Neutrophil (primary cell): Measurements from ENCODE around the gene SORL1-AS1.
"Not testable (repeated sequence)": the region's sequence is repeated elsewhere in the genome, so short reads cannot be mapped to it uniquely, and the experiment has no call there.

Source experiments
- H3K27ac ChIP-seq: fragments of 200-600 bp; sonication (generic); 2 replicates; pipeline ENCODE4 v1.5.1; 2016; ENCODE audit warnings: mild to moderate bottlenecking, moderate library complexity
- H3K27me3 ChIP-seq: fragments of 200-600 bp; sonication (generic); 2 replicates; pipeline ENCODE4 v1.6.0; 2016; ENCODE audit warnings: mild to moderate bottlenecking
- H3K36me3 ChIP-seq: fragments of 200-600 bp; sonication (generic); 2 replicates; pipeline ENCODE4 v1.5.1; 2017
- H3K4me1 ChIP-seq, 2 experiments: fragments of 200-600 bp in 1 of 2; sonication (generic) in 1 of 2; 1 replicate in 1 of 2; 2 replicates in 1 of 2; pipeline versions ENCODE4 v1.5.1 to v1.6.1; 2013 to 2016; ENCODE audit warnings: low read depth in 1 of 2, low read length in 1 of 2, mild to moderate bottlenecking in 1 of 2, moderate library complexity in 1 of 2; ENCODE audit not compliant: control insufficient read depth in 1 of 2, insufficient read depth in 1 of 2
- H3K4me3 ChIP-seq, 2 experiments: fragments of 200-600 bp in 1 of 2; sonication (generic) in 1 of 2; 1 replicate in 1 of 2; 2 replicates in 1 of 2; pipeline ENCODE4 v1.5.1; 2013 to 2016; ENCODE audit warnings: low read depth in 1 of 2, low read length in 1 of 2, mild to moderate bottlenecking in 1 of 2, moderate library complexity in 1 of 2
- H3K9me3 ChIP-seq: fragments of 200-600 bp; sonication (generic); 2 replicates; pipeline ENCODE4 v1.5.1; 2016
- CTCF ChIP-seq: fragments of 200-600 bp; sonication (generic); IDR thresholded peaks from 2 replicates; pipeline ENCODE4 v1.5.1; 2016; ENCODE audit warnings: antibody characterized with exemption

SORL1-AS1 gene

GRCh38 chr11:121412000-121412587, 40.7 kb downstream of the SORL1-AS1 start:
- Histone ChIP-seq H3K36me3 (no peaks in the 10 kb centered on the region), H3K27me3 (no peaks in the 10 kb centered on the region), H3K4me3 (no peak overlapping the region), H3K9me3 (no peaks in the 10 kb centered on the region), H3K4me1 (peaks cover 38 to 42% of the 10 kb centered on the region in 2 experiments), H3K27ac (no peak overlapping the region)
- no peak for TF ChIP-seq CTCF

- H3K4me3 ChIP-seq, H3K27ac ChIP-seq, H3K36me3 ChIP-seq, H3K27me3 ChIP-seq, H3K9me3 ChIP-seq: not testable (repeated sequence)
- H3K4me1 ChIP-seq: peaks cover 32 to 37% of the 10 kb centered on the region in 2 experiments
These were observed 41.4 kb downstream of the SORL1-AS1 start for GRCh38 chr11:121411330-121411729.

- H3K4me3 ChIP-seq, H3K9me3 ChIP-seq, H3K27me3 ChIP-seq, H3K36me3 ChIP-seq, H3K27ac ChIP-seq: not testable (repeated sequence)
- peaks cover 32 to 37% of the 10 kb centered on the region in 2 experiments for H3K4me1 ChIP-seq
These were observed 42.7 kb downstream of the SORL1-AS1 start for GRCh38 chr11:121410041-121410440.

GRCh38 chr11:121408830-121409229, 43.9 kb downstream of the SORL1-AS1 start:
- Histone ChIP-seq H3K9me3 (no peaks in the 10 kb centered on the region), H3K36me3 (no peaks in the 10 kb centered on the region), H3K27me3 (no peaks in the 10 kb centered on the region), H3K4me1 (peaks cover 22 to 27% of the 10 kb centered on the region in 2 experiments), H3K27ac (no peak overlapping the region), H3K4me3 (no peak overlapping the region)
- no peak for TF ChIP-seq CTCF

GRCh38 chr11:121406291-121406690, 46.5 kb downstream of the SORL1-AS1 start:
- Histone ChIP-seq H3K4me1 (peaks cover 15 to 18% of the 10 kb centered on the region in 2 experiments), H3K36me3 (no peaks in the 10 kb centered on the region), H3K27me3 (no peaks in the 10 kb centered on the region), H3K4me3 (peak overlapping the region in 1 of 2 experiments; percentile 8), H3K27ac (peak overlapping the region; percentile 89), H3K9me3 (no peaks in the 10 kb centered on the region)
- TF ChIP-seq CTCF: no peak

GRCh38 chr11:121405646-121406045, 47.1 kb downstream of the SORL1-AS1 start:
- H3K27ac ChIP-seq: peak overlapping the region; percentile 89
- peak overlapping the region in 1 of 2 experiments; percentile 8 for H3K4me3 ChIP-seq
- no peak for TF ChIP-seq CTCF
- H3K9me3 ChIP-seq: no peaks in the 10 kb centered on the region
- no peaks in the 10 kb centered on the region for H3K36me3 ChIP-seq
- no peaks in the 10 kb centered on the region for H3K27me3 ChIP-seq
- H3K4me1 ChIP-seq: peaks cover 15 to 18% of the 10 kb centered on the region in 2 experiments
